GM21528 (cell line): Measurements from ENCODE around the gene DR1.

Experiments used
- ATAC-seq: cut with Tn5 transposase; IDR thresholded peaks from one replicate; pipeline ENCODE4 v1.9.1; 2021; ENCODE audit warnings: mild to moderate bottlenecking, moderate library complexity; ENCODE audit not compliant: unreplicated experiment, low FRiP score

DR1 gene

GRCh38 chr1:93345633-93346420 is at the start of gene DR1:
TSS of gene DR1 (plus strand) at chr1:93345907. CDS start at chr1:93346646, 739 bp downstream.
- peak; percentile 69 for ATAC-seq

- no peak for ATAC-seq
Observed at GRCh38 chr1:93296555-93297154, 49.1 kb upstream of the DR1 start.

DNA sequence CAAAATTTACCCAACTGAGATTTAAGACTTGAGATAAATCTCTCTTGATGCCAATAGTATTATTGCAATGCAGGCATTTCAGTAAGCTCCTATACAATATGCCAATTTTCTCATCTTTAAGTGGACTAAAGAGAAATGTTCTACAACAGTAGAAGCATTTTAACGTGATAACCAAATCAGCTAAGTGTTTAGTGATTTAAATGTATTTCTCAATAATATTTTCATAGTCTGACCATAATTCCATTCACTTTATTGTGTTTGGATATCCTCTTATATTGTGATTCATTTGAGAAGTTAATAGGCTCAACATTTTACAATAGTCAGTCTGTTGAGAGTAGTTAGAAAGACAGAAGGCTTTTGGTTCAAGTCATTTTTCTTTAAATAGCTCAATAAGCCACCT is 44.6 kb upstream of the DR1 start:
- no peak for ATAC-seq

DNA sequence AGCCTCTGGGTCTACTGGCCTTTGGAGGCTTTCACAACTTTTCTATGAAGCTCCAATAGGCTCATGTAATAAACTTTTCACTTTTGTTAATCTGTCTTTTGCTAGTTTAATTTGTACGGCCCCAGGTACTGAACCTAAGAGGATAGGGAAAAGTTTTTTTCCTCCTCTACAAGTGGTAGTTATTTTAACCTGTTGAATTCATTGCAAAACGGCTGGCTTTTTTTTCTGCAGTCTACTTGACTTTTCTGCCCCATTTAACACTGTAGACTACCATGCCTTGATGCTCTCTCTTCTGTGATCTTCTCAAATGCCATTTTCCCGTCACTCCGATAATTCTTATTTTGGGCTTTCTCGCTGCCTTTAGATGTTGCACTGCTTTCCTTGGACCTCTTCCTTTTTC is 43.6 kb upstream of the DR1 start:
- ATAC-seq: no peak

DNA sequence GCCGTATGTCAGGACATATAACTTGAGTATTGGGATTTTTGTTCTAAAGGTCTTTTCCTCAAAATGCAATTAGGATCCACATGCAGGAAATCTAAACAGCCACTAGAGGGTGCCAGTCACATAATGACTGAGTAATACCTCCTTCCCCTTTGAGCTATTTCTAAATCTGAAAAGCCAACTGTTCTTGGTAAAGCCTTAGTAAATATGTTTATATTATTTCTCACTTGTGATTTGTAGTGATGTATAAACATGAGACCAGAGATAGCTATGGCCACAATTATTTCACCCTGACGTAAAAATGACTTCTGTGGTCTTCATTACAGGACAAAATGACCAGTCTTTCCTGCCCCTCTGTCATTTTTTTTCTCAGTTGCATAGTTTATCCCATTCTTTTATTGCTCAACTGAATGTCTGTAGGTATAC is 41.0 kb upstream of the DR1 start:
- no peak for ATAC-seq

DNA sequence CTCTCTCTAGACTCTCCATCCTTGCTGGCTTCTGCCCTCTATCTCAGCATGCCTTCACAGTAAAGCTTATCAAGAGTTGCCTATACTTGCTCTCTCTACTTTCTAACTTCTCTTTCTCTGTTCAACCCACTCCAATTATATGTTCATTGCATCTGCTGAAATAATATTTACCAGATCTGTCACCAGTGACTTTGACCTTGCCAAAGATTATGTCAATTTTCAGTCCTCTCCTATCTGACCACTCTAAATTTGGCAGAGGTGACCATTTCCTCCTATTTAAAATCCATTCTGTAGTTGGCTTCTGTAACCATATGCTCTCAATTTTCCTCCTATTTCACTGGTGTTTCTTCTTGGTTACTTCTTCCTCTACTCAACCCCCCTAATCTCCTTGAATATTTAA is 38.8 kb upstream of the DR1 start:
- ATAC-seq: no peak

DNA sequence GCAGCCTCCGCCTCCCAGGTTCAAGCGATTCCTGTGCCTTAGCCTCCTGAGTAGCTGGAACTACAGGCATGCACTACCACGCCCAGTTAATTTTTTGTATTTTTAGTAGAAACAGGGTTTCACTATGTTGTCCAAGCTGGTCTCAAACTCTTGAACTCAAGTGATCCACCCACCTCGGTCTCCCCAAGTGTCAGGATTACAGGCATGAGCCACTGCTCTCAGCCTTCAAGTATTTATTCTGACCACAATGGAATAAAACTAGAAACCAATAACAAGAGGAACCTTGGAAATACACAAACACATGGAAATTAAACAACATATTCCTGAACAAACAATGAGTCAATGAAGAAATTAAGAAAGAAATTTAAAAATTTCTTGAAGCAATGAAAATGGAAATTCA is 32.7 kb upstream of the DR1 start:
- ATAC-seq: no peak

GRCh38 chr1:93317207-93317606 is 28.5 kb upstream of the DR1 start:
- no peak for ATAC-seq

- ATAC-seq: no peak
Observed at GRCh38 chr1:93317943-93318342, 27.8 kb upstream of the DR1 start.

DNA sequence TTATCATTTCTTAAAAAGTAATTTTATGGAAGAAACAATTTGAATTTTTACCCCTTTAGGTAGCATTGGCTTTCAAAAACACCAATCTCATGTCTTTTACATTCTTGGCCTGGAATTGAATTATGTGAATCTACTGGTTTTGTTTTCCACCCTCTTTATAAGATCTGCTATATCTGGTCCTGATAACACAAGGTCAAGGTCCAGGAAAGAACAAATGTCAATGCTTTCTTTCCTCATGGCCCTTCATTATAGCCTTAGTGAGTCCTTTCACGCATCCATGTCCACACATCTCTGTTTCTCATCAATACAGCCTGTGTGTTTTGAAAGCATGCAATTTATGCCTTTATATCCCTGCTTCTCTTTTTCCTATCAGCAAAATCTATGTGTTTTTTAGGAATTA is 24.0 kb upstream of the DR1 start:
- ATAC-seq: no peak

DNA sequence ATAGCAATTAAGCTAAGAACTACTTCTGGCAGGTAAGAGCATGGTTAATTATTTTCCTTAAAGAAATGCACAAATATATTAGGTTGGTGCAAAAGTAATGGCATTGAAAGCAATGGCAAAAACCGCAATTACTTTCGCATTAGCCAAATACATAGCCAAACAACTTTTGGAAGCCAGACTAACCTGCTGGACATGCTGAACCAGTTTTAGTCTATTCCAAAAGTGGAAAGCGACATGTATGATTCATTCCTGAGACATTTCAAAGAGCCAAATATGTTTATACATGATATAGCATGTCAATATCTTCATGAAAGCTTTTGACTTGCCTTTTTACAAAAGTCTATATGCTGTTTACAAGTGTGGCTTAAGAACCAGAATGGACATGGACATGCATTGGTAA is 23.4 kb upstream of the DR1 start:
- ATAC-seq: no peak

GRCh38 chr1:93323185-93323820 is 22.4 kb upstream of the DR1 start:
- no peak for ATAC-seq

DNA sequence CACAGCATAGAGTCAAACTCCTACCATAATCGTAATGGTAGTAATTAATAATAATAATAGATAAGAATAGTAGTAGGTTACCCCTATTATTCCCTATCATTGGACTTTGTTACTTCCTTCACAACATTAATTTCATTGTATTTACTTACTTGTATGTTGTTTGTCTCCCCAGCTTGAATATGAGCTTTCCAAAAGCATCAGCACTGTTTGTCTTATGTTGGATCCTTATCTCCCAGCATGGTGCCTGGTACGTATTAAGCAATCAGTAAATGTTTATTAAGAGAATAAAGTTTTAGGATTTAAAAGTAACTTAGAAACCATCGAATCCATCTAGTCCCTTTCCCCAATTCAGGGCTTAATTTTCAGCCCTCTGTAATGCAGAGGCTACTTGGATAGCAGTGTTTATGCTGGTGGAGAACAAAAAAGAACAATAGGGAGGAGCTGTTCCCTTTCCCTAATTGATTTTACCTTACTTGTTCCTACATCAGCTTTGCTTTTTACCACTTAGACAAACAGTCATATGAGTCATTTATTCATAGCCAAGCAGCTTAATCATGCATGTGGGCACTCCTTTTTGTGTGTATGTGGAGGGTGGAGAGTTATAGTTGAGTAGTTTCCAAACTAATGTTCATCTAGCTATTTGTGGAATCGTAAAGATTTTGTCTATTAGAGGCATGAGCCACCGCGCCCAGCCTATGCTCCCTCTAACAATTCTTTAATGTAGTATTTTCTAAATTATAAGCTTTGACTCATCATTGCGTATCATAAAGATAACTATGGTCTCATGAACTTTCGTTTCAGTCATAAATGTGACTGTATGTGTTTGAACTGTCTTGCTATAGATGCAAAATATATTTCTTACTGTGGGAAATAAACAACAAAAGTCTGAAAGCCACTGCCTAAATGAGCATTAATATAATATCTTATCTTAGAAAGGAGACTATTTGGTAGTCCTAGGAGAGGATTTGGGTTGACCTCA is 20.9 kb upstream of the DR1 start:
- no peak for ATAC-seq

- ATAC-seq: no peak
Observed at GRCh38 chr1:93328809-93329760, 16.6 kb upstream of the DR1 start.

DNA sequence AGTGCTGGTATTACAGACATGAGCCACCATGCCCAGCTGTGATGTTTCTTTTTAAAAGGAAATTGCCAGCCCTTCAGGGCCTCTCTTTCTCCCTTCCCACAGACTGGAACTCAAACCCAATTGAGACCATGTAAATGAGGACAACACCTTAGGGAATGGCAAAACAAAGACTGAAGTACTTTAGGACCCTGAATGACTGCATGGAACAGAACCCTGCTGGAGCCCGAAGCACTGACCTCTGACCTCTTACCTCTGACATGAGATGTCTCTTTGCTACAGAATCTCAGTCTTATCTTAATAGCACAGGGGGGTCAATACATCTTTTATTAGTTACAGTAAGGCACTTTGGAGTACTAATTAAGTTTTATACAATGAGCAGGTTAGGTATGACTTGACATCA is 15.5 kb upstream of the DR1 start:
- ATAC-seq: no peak

- no peak for ATAC-seq
Observed at GRCh38 chr1:93330617-93331016, 15.1 kb upstream of the DR1 start.

- ATAC-seq: no peak
Observed at GRCh38 chr1:93331412-93331811, 14.3 kb upstream of the DR1 start.

GRCh38 chr1:93332368-93332767 is 13.3 kb upstream of the DR1 start:
- ATAC-seq: no peak

DNA sequence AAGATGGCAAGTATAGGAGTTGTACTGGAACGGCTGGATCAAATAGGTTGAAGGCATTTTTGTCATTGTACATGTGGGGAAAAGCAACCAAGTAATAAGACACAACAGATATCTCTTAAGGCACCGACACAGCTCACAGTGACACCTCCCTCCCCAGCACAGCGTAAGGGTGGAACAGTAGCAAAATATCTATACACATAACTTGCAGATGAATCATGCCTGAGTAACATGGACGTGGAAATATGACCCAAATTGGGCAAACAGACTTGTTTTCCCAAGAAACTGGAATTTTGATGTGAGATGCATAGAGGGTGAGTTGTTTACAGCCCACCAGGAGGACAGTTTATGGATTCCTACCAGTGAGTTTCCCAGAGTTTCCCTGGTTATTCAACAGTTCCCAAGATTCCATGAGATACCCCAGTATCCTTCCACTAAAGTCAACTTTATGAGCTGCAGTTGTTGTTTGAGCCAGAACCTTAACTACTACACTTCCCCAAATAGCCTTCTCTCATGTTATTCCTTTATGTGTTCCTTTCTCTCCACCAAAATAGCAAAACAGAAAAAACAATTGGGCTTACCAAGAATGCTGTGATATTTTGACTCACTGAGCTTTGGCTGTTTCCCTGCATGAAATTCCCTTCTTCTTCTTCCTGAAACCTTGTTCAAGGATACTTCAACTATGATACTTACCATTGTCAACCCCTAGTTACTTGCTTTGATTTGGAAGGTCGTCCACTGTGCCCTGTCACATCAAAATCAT is 7.1 kb upstream of the DR1 start:
- no peak for ATAC-seq
